GM18907 (cell line): ENCODE data around the gene WNT16.

Source experiments
- ATAC-seq: cut with Tn5 transposase; IDR thresholded peaks from one replicate; pipeline ENCODE4 v1.9.1; 2021; ENCODE audit warnings: mild to moderate bottlenecking, moderate library complexity; ENCODE audit not compliant: unreplicated experiment

WNT16 gene

DNA sequence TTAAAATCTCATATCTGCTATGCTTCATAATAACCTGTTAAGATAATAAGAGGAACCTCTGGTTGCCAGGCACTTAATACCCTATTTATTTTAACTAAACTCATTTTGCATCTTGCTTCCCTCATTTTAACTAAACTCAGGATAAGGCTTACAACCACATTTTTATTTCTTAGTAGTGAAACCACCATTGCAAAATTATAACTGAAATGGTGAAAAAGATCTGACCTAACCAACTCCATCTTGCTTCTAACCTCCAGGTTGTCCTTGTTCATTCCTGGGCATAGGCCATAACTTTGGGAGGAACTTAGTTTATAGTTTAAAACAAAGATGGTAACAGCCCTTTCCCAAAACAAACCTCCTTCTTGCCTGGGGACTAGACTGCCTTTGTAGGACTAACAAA, 61.3 kb downstream of the WNT16 start:
- no peak for ATAC-seq

GRCh38 chr7:121390617-121391016, 61.8 kb downstream of the WNT16 start:
- no peak for ATAC-seq
